HG03025 (cell line): ENCODE measurements around the gene FRMD4A.
"Not testable (repeated sequence)": the region's sequence is repeated elsewhere in the genome, so short reads cannot be mapped to it uniquely, and the experiment has no call there.

ENCODE experiments used
- ATAC-seq: cut with Tn5 transposase; IDR thresholded peaks from one replicate; pipeline ENCODE4 v1.9.1; 2021; ENCODE audit warnings: mild to moderate bottlenecking, moderate library complexity; ENCODE audit not compliant: unreplicated experiment, low FRiP score

The FRMD4A gene

GRCh38 chr10:14158575-14158974, 172.1 kb downstream of the FRMD4A start:
- ATAC-seq: no peak

- no peak for ATAC-seq
These were observed 174.6 kb downstream of the FRMD4A start for GRCh38 chr10:14156104-14156503.

DNA sequence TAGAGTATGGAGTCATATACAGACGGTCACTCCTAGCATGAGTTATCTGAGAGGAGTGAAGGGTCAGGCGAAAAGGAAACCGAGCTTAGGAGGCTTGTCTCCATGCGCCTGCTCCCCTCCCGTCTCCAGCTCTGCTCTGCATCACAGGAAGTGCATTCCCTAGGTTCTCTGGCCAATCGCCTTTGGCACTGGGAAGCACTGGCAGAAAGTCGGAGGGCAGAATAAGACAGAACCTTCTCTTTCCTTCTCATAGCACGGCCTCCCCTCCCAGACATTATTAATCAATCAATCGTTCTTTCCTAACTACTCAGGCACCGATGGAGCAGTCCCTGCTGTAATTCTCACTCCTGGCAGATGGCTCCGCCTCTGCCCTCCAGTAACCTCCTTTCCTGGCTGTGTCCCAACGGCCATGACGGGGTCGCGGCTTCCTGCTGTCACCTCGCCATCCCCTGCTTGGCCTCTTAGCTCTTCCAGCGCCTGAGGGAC, 177.1 kb downstream of the FRMD4A start:
- ATAC-seq: no peak

- no peak for ATAC-seq
These were observed 179.2 kb downstream of the FRMD4A start for GRCh38 chr10:14151571-14151970.

DNA sequence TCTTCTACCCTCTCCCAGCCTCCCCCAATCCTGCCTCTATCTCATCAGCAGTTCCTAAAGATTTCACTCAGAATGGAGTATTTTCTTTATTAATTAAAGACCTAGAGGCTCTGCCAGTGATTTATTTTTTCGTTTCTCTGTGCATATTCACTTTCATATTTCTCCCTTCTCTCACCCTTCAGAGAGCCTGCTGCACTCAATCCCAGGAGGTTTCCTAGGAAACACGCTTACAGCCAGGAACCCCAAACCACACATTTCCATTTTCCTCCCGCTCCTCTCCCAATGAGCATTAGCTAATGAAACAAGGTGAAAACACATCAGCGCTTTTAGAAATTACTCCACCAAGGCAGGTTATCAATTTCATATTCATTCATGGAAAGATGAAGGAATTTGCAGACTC, 180.2 kb downstream of the FRMD4A start:
- no peak for ATAC-seq

- ATAC-seq: no peak
These were observed 184.2 kb downstream of the FRMD4A start for GRCh38 chr10:14146501-14146900.

GRCh38 chr10:14146025-14146424, 184.7 kb downstream of the FRMD4A start:
- ATAC-seq: no peak

DNA sequence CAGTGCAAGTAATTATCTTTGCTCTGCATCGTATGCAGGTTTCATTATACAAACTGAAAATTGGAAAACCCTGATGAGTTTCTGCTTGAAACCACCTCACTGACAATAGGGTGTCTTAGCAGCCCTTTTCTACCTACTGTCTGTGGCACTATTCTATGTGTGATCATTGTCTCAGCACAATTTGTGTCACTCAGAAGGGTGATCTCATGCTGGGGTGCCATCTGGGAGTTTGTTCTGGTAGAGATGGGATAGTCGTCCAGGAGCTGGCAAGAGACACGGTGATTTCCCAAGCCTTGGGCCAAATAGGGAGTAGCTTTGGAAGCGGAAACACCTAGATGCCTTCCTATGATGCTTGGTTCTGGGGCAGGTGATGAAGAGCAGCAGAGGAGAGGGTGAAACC, 186.3 kb downstream of the FRMD4A start:
- ATAC-seq: no peak

GRCh38 chr10:14142606-14143250, 188.0 kb downstream of the FRMD4A start:
- no peak for ATAC-seq

DNA sequence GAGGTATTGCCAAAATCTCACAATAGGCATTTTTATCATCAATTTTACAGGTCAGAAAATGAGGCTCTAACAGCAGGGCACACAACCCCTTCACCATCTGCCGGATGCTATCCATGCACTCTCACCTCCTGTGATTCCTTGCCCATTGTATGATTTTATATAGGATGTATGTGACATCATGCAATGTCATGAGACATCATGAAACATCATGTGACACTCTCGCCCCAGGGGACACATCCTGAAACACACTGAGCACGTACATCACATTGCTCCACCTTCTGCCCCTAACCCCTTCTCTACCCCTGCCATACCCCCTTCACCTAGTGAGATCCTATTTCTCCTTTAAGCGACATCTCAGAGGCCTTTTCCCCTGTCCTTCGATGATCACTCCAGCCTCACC, 189.4 kb downstream of the FRMD4A start:
- ATAC-seq: no peak

- ATAC-seq: no peak
These were observed 193.3 kb downstream of the FRMD4A start for GRCh38 chr10:14137391-14137790.

DNA sequence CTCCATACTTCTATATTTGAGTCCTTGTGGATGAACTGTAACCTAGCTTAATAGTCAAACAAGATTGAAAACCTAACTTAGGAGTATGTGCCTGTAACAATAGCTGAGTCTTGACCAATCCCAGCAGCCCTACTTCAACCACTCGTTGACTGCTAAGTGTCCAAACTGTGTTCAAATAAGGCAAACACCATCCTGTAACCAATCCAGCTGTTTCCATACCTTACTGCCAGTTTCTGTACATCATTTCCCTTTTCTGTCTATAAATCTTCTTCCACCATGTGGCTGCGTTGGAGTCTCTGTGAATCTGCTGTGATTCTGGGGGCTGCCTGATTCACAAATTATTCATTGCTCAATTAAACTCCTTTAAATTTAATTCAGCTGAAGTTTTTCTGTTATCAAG, 195.5 kb downstream of the FRMD4A start:
- ATAC-seq: not testable (repeated sequence)

DNA sequence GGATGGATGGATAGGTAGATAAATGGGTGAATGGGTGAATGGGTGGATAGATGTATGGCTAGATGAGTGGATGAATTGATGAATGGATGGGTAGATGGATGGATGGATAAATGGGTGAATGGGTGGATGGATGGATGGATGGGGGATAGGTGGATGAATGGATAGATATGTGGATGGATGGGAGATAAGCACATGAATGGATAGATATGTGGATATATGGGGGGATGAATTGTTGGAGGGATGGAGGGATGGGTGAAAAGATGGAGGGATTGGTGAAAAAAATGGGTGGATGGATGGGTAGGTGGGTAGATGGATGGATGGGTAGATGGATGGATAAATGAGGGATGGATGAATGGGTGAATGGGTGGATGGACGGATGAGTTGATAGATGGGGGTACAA, 196.4 kb downstream of the FRMD4A start:
- no peak for ATAC-seq

DNA sequence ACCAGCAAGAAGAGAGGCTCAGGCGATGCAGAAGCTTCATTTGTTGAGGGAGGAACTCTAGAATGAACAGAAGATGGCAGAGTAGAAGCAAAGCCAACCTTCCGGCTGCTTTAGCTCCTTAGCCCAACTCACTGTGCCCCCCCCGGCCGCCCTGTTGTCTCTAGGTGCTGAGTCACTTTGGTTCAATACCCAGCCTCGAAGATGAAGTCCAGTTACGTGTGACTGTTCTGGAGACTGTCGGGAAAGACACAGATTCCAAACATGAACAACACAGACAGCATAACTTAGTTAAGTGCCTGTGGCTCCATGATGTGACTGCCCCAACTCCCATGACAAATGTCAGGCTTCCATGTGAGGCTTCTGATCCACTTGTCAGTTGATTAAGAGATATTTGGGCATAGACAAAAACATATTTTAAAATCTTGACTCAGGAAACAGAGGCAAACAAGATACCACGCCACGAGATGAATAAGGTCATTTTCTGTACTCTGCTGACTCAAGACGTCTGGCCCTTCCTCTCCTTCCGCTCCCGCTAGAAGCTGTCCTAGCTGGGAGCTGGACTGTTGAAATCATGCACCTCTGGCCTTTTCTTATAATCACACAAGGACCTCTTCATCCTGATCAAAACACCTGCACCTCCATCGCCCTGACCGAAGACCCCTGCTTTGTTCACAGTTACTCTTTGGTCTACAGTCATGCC, 199.3 kb downstream of the FRMD4A start:
- no peak for ATAC-seq

DNA sequence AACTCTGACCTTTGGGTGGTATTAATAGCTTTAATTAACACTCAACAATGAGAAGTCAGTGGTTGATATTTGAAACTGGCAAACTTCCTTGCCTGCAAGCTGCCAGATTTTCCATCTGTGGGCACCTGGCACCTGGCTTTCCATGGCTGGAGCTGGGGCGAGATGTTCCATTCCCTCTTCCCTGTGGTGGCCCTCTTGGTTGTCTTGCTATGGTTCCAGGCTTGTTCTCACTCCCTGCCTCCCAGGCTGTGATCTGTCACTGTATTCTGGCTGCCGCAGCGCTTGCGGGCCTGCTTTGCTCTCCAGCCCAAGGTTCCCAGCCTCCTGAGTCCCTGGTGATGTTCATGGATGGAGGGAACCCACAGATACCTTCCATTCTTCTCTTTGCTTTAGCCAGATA, 201.0 kb downstream of the FRMD4A start:
- no peak for ATAC-seq

GRCh38 chr10:14128519-14128918, 202.2 kb downstream of the FRMD4A start:
- no peak for ATAC-seq

DNA sequence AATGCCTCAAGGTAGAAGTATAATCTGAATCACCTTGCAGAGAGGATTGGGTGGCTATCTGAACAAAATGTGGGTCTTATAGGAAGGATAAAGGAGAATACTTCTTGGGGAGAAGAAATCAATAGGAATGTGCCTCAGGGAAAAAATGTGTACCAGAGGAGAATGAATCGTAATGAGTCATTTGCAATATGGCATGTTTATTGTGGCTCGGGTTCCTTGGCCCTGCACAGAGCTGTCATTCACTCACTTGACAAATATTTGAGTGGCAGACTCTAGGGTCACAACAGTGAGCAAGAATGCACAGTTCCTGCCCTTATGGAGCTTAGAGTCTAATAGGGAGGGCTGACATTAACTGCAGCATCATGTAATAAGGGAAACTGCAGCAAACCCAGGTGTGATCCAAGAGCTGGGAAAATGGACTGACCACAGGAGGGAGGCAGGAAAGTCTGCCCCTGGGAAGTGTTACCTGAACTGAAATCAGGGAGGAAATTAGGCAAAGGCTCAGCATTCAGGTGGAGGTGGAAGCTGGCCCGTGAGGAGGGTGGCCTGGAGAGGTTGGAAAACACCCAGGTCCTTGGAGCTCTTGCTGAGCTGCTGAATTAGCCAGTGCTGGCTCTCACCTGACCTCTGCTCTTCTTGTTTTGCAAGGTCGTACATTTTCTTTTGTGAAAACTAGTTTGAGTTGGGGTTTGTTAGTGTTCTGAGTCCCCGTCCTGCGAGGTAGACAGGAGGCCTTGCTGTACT, 203.9 kb downstream of the FRMD4A start:
- no peak for ATAC-seq

- no peak for ATAC-seq
These were observed 205.2 kb downstream of the FRMD4A start for GRCh38 chr10:14125564-14125963.

- no peak for ATAC-seq
These were observed 205.8 kb downstream of the FRMD4A start for GRCh38 chr10:14124941-14125340.

- no peak for ATAC-seq
These were observed 207.6 kb downstream of the FRMD4A start for GRCh38 chr10:14123139-14123538.

- ATAC-seq: no peak
These were observed 209.9 kb downstream of the FRMD4A start for GRCh38 chr10:14120812-14121211.

DNA sequence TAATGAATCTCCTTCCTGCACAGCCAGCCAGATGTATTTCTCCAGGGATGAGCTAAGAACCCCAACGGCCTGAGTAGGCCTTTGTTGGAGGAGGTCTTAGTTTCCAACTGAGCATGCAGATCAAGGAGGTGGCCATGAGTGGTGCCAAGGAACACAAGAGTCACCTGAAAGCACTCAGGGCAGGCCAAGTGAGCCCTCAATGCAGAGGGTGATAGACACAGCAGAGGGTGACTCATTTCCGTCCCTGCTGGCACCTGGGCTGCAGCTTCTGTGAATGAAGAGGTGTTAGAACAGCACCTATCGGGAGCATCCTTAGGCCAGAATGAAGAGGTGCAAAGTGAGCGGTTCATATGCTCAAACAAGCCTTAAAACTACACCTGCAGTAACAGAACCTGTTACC, 211.8 kb downstream of the FRMD4A start:
- ATAC-seq: no peak
